ENCODE results near the gene DDX42. TPM values are rescaled to one million over a fixed set of nuclear protein-coding genes. Genes with fewer than 3 reads are reported as not detected.

DDX42 gene
- total and polyA plus RNA-seq, 2 of the 13 experiments (the other 11 are each of a cell fraction or from before 2014, with no cell fraction given): 87.2 to 92.9 TPM

- TF ChIP-seq ZNF142 (CRISPR knock-in tag; IDR thresholded peaks at IDR 0.05) (peak; percentile 78), CREB1 (IDR thresholded peaks at IDR 0.05) (peak; percentile 65), CREB1 (CRISPR knock-in tag; IDR thresholded peaks at IDR 0.05) (peak; percentile 95), HNRNPLL (IDR thresholded peaks at IDR 0.05; ENCODE audit: low read depth, low read length, poor library complexity, severe bottlenecking) (peak; percentile 83), ZNF644 (CRISPR knock-in tag; IDR thresholded peaks at IDR 0.05; ENCODE audit: low read depth) (no peak), SNRNP70 (IDR thresholded peaks at IDR 0.05; ENCODE audit: low read depth, low read length) (no peak), MAFF (IDR thresholded peaks at IDR 0.05; ENCODE audit: low read depth, low read length) (peak; percentile 90), ZNF589 (CRISPR knock-in tag; conservative IDR thresholded peaks at IDR 0.05) (peak; percentile 48; the same call in 1 of the 2 replicates), PLSCR1 (CRISPR knock-in tag; IDR thresholded peaks at IDR 0.05; ENCODE audit: borderline replicate concordance) (no peak), ZNF597 (CRISPR knock-in tag; IDR thresholded peaks at IDR 0.05) (no peak), HNRNPH1 (optimal IDR thresholded peaks at IDR 0.05; ENCODE audit: low read depth, low read length) (peak; percentile 80), ZNF451 (CRISPR knock-in tag; IDR thresholded peaks at IDR 0.05) (peak; percentile 98), THYN1 (CRISPR knock-in tag; IDR thresholded peaks at IDR 0.05; ENCODE audit: borderline replicate concordance, low read depth) (no peak), ZNF484 (CRISPR knock-in tag; IDR thresholded peaks at IDR 0.05; ENCODE audit: borderline replicate concordance, low read depth) (no peak; the same call in 1 of the 2 replicates)
- TF ChIP-seq, protein P1, sequence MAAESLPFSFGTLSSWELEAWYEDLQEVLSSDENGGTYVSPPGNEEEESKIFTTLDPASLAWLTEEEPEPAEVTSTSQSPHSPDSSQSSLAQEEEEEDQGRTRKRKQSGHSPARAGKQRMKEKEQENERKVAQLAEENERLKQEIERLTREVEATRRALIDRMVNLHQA (CRISPR knock-in tag; IDR thresholded peaks at IDR 0.05): no peak
- TF ChIP-seq, protein P2, sequence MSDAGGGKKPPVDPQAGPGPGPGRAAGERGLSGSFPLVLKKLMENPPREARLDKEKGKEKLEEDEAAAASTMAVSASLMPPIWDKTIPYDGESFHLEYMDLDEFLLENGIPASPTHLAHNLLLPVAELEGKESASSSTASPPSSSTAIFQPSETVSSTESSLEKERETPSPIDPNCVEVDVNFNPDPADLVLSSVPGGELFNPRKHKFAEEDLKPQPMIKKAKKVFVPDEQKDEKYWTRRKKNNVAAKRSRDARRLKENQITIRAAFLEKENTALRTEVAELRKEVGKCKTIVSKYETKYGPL (CRISPR knock-in tag; IDR thresholded peaks at IDR 0.05): no peak
- TF ChIP-seq, protein P3, sequence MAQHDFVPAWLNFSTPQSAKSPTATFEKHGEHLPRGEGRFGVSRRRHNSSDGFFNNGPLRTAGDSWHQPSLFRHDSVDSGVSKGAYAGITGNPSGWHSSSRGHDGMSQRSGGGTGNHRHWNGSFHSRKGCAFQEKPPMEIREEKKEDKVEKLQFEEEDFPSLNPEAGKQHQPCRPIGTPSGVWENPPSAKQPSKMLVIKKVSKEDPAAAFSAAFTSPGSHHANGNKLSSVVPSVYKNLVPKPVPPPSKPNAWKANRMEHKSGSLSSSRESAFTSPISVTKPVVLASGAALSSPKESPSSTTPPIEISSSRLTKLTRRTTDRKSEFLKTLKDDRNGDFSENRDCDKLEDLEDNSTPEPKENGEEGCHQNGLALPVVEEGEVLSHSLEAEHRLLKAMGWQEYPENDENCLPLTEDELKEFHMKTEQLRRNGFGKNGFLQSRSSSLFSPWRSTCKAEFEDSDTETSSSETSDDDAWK (CRISPR knock-in tag; IDR thresholded peaks at IDR 0.05): no peak
These were observed 53.2 kb downstream of the DDX42 start, which contains the start of the genes FTSJ3 and PSMC5 (continued) for GRCh38 chr17:63827002-63827800.
